HepG2 (cell line): ENCODE results near the gene COASY. TPM values are rescaled to one million over a fixed set of nuclear protein-coding genes. Genes with fewer than 3 reads are reported as not detected.

Source experiments
- ARHGAP35 ChIP-seq: sonication (generic); formaldehyde crosslinking; IDR thresholded peaks from 2 replicates; pipeline ENCODE4 v1.9.0; 2022; ENCODE audit warnings: mild to moderate bottlenecking, inconsistent platforms, moderate library complexity, missing genetic modification reagents, borderline replicate concordance
- ARNT2 ChIP-seq: sonication (generic); formaldehyde crosslinking; IDR thresholded peaks from 2 replicates; pipeline ENCODE4 v1.8.0; 2022; ENCODE audit warnings: mild to moderate bottlenecking, low read depth, missing genetic modification reagents, moderate library complexity
- ATF7-NPFF ChIP-seq: sonication (generic); formaldehyde crosslinking; IDR thresholded peaks from 2 replicates; pipeline ENCODE4 v1.8.1; 2023; ENCODE audit warnings: mild to moderate bottlenecking, low read depth, missing genetic modification reagents, moderate library complexity
- CBFB ChIP-seq: sonication (generic); formaldehyde crosslinking; IDR thresholded peaks from 2 replicates; pipeline ENCODE4 v1.4.0; 2020; ENCODE audit warnings: missing genetic modification reagents
- FOXC1 ChIP-seq: sonication (generic); formaldehyde crosslinking; IDR thresholded peaks from 2 replicates; pipeline ENCODE4 v1.8.0; 2022; ENCODE audit warnings: mild to moderate bottlenecking, missing genetic modification reagents, borderline replicate concordance
- JUN ChIP-seq: sonication (generic); formaldehyde crosslinking; IDR thresholded peaks from 2 replicates; pipeline ENCODE4 v1.4.0; 2020; ENCODE audit warnings: mild to moderate bottlenecking, missing genetic modification reagents
- KLF15 ChIP-seq: sonication (generic); formaldehyde crosslinking; IDR thresholded peaks from 2 replicates; pipeline ENCODE4 v1.8.1; 2023; ENCODE audit warnings: borderline replicate concordance, mild to moderate bottlenecking, inconsistent platforms, missing genetic modification reagents, mixed read lengths
- ONECUT2 ChIP-seq: sonication (generic); formaldehyde crosslinking; IDR thresholded peaks from 2 replicates; pipeline ENCODE4 v1.4.0; 2020; ENCODE audit warnings: missing genetic modification reagents
- RARG ChIP-seq: sonication (generic); formaldehyde crosslinking; IDR thresholded peaks from 2 replicates; pipeline ENCODE4 v1.4.0; 2020; ENCODE audit warnings: low read depth, mild to moderate bottlenecking, missing genetic modification reagents
- SMYD3 ChIP-seq: sonication (generic); formaldehyde crosslinking; IDR thresholded peaks from 2 replicates; pipeline ENCODE4 v1.8.1; 2023; ENCODE audit warnings: mild to moderate bottlenecking, missing genetic modification reagents
- SNAPC2 ChIP-seq: sonication (generic); formaldehyde crosslinking; IDR thresholded peaks from 2 replicates; pipeline ENCODE4 v1.8.1; 2022; ENCODE audit warnings: mild to moderate bottlenecking, missing genetic modification reagents
- ZBTB7B ChIP-seq: sonication (generic); formaldehyde crosslinking; IDR thresholded peaks from 2 replicates; pipeline ENCODE4 v1.4.0; 2020; ENCODE audit warnings: missing genetic modification reagents
- ZNF337 ChIP-seq: sonication (generic); formaldehyde crosslinking; IDR thresholded peaks from 2 replicates; pipeline ENCODE4 v1.5.1; 2020; ENCODE audit warnings: missing genetic modification reagents, low read depth, mild to moderate bottlenecking, borderline replicate concordance
- ZNF33B ChIP-seq: sonication (generic); formaldehyde crosslinking; IDR thresholded peaks from 2 replicates; pipeline ENCODE4 v1.5.1; 2020; ENCODE audit warnings: mild to moderate bottlenecking, missing genetic modification reagents
- ZNF781 ChIP-seq: sonication (generic); formaldehyde crosslinking; IDR thresholded peaks from 2 replicates; pipeline ENCODE4 v1.5.1; 2020; ENCODE audit warnings: borderline replicate concordance, mild to moderate bottlenecking, missing genetic modification reagents; ENCODE audit errors: not compliant biosample characterization
- polyA plus RNA-seq, 8 experiments: library from polyadenylated mRNA; depleted of rRNA in 3 of 8; stranded (reverse) in 7 of 8; unstranded in 1 of 8; fragments of >200 nt; fragmentation: Illumina TruSeq in 4 of 8; extraction: Trizol in 4 of 8; gene quantifications; 2 replicates each; pipeline versions ENCODE4 v1.2.1 to v1.2.3, GENCODE V29; 2011 to 2016; ENCODE audit warnings: low read depth in 4 of 8, missing spikeins in 1 of 8, mixed read lengths in 1 of 8; ENCODE audit not compliant: insufficient read depth in 1 of 8
- total RNA-seq, 5 experiments: library from RNA; depleted of rRNA; stranded (reverse); fragments of >200 nt; fragmentation: Illumina TruSeq; extraction: Trizol; gene quantifications; 2 replicates each; pipeline ENCODE4 v1.2.3, GENCODE V29; 2016; ENCODE audit warnings: low read depth in 1 of 5
- TF ChIP-seq, protein P1 (sequence below): sonication (generic); formaldehyde crosslinking; IDR thresholded peaks from 2 replicates; pipeline ENCODE4 v1.4.0; 2020; ENCODE audit warnings: mild to moderate bottlenecking, low read depth, missing genetic modification reagents
- TF ChIP-seq, protein P2 (sequence below): sonication (generic); formaldehyde crosslinking; IDR thresholded peaks from 2 replicates; pipeline ENCODE4 v1.4.0; 2020; ENCODE audit warnings: mild to moderate bottlenecking, missing genetic modification reagents
- TF ChIP-seq, protein P3 (sequence below): sonication (generic); formaldehyde crosslinking; IDR thresholded peaks from 2 replicates; pipeline ENCODE4 v1.5.0; 2020; ENCODE audit warnings: mild to moderate bottlenecking, missing genetic modification reagents
- TF ChIP-seq, protein P4 (sequence below): sonication (generic); formaldehyde crosslinking; IDR thresholded peaks from 2 replicates; pipeline ENCODE4 v1.5.0; 2020; ENCODE audit warnings: mild to moderate bottlenecking, missing genetic modification reagents
- TF ChIP-seq, protein P5 (sequence below): IDR thresholded peaks from 2 replicates; pipeline ENCODE4 v1.6.1; 2016

Gene COASY
- total and polyA plus RNA-seq, 2 of the 13 experiments (the other 11 are each of a cell fraction or from before 2014, with no cell fraction given): 90.7 to 125 TPM

DNA sequence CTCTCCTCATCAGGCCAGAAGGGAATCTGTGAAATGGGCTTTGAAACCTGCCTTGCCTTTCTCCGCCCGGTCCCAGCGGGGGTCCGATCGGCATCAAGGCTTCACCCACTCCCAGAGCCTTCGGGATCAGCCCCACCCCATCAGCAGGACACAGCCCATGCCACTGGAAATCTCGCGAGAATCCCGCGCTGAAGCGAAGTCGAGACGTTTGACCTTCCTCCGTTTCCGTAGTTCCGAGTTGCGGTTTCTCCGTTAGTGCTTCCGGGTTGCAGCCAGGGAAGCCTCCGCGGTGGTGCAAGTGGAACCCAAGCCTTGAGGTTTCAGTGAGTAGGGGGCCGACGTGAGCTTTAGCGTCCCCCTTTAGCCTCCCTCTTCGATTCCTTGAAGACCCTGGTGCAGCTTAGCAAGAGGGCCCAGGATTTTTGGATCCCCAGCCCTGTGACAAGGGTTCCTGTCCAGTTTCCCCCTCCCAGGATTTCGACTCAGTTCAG is at the start of gene COASY (continued):
- TF ChIP-seq, protein P1, sequence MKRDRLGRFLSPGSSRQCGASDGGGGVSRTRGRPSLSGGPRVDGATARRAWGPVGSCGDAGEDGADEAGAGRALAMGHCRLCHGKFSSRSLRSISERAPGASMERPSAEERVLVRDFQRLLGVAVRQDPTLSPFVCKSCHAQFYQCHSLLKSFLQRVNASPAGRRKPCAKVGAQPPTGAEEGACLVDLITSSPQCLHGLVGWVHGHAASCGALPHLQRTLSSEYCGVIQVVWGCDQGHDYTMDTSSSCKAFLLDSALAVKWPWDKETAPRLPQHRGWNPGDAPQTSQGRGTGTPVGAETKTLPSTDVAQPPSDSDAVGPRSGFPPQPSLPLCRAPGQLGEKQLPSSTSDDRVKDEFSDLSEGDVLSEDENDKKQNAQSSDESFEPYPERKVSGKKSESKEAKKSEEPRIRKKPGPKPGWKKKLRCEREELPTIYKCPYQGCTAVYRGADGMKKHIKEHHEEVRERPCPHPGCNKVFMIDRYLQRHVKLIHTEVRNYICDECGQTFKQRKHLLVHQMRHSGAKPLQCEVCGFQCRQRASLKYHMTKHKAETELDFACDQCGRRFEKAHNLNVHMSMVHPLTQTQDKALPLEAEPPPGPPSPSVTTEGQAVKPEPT (CRISPR knock-in tag): no peak; the same call in none of the 2 replicates
- TF ChIP-seq FOXC1 (no peak; the same call in 1 of the 2 replicates), ZNF33B (CRISPR knock-in tag) (peak; percentile 18; the same call in 1 of the 2 replicates), ZNF781 (CRISPR knock-in tag) (no peak), SNAPC2 (CRISPR knock-in tag) (peak; percentile 24; the same call in 1 of the 2 replicates), JUN (0 out of 2 replicates have a peak, but pooled peaks have one; percentile 56), SMYD3 (peak; percentile 81; the same call in 1 of the 2 replicates), KLF15 (CRISPR knock-in tag) (no peak), CBFB (peak; percentile 100), ONECUT2 (CRISPR knock-in tag) (no peak), RARG (CRISPR knock-in tag) (peak; percentile 83; the same call in 1 of the 2 replicates), ZNF337 (no peak), ZBTB7B (CRISPR knock-in tag) (no peak; the same call in 1 of the 2 replicates), ARNT2 (CRISPR knock-in tag) (peak; percentile 99; the same call in 1 of the 2 replicates), ARHGAP35 (CRISPR knock-in tag) (0 out of 2 replicates have a peak, but pooled peaks have one; percentile 19), ATF7-NPFF (CRISPR knock-in tag) (peak; percentile 13)
- TF ChIP-seq, protein P2, sequence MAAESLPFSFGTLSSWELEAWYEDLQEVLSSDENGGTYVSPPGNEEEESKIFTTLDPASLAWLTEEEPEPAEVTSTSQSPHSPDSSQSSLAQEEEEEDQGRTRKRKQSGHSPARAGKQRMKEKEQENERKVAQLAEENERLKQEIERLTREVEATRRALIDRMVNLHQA: no peak
- TF ChIP-seq, protein P3, sequence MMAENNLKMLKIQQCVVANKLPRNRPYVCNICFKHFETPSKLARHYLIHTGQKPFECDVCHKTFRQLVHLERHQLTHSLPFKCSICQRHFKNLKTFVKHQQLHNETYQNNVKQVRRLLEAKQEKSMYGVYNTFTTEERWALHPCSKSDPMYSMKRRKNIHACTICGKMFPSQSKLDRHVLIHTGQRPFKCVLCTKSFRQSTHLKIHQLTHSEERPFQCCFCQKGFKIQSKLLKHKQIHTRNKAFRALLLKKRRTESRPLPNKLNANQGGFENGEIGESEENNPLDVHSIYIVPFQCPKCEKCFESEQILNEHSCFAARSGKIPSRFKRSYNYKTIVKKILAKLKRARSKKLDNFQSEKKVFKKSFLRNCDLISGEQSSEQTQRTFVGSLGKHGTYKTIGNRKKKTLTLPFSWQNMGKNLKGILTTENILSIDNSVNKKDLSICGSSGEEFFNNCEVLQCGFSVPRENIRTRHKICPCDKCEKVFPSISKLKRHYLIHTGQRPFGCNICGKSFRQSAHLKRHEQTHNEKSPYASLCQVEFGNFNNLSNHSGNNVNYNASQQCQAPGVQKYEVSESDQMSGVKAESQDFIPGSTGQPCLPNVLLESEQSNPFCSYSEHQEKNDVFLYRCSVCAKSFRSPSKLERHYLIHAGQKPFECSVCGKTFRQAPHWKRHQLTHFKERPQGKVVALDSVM (CRISPR knock-in tag): no peak
- TF ChIP-seq, protein P4, sequence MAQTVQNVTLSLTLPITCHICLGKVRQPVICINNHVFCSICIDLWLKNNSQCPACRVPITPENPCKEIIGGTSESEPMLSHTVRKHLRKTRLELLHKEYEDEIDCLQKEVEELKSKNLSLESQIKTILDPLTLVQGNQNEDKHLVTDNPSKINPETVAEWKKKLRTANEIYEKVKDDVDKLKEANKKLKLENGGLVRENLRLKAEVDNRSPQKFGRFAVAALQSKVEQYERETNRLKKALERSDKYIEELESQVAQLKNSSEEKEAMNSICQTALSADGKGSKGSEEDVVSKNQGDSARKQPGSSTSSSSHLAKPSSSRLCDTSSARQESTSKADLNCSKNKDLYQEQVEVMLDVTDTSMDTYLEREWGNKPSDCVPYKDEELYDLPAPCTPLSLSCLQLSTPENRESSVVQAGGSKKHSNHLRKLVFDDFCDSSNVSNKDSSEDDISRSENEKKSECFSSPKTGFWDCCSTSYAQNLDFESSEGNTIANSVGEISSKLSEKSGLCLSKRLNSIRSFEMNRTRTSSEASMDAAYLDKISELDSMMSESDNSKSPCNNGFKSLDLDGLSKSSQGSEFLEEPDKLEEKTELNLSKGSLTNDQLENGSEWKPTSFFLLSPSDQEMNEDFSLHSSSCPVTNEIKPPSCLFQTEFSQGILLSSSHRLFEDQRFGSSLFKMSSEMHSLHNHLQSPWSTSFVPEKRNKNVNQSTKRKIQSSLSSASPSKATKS (CRISPR knock-in tag): no peak
- TF ChIP-seq, protein P5, sequence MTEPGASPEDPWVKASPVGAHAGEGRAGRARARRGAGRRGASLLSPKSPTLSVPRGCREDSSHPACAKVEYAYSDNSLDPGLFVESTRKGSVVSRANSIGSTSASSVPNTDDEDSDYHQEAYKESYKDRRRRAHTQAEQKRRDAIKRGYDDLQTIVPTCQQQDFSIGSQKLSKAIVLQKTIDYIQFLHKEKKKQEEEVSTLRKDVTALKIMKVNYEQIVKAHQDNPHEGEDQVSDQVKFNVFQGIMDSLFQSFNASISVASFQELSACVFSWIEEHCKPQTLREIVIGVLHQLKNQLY (CRISPR knock-in tag): peak; percentile 79; the same call in 1 of the 2 replicates
